Measurements from ENCODE around the gene TTYH1. TPM values are rescaled to one million over a fixed set of nuclear protein-coding genes. Genes with fewer than 3 reads are reported as not detected.

TTYH1 gene
- total and polyA plus RNA-seq, 12 donors: 0.61 to 4.0 (median 1.6) TPM; not detected in 4

DNA sequence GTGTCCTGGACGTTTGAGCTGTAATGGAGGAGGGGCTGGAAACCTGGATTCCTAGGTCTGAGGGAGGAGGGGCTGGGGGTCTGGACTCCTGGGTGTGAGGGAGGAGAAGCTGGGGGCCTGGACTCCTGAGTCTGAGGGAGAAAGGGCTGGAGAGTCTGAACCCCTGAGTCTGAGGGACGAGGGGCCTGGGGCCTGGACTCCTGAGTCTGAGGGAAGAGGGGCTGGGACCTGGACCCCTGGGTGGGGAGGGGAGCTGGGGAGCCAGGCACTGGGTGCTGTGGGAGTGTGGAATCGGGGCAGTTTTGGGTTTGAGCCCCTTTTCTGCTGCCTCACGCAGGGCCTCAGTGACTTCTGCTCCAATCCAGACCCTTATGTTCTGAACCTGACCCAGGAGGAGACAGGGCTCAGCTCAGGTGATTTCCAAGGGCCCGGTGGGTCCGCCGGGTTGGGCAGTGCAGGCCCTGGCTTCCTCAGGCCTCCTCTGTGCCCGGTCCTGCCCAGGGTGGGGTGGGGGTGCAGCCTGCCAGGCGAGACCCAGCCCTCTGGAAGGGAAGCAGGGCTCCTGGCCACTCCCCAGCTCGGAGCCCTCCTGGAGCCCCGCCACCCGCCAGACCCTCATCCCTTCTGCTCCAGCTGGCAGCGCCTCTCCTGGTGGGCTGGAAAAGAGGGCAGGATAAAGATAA, 14.4 kb downstream of the TTYH1 start:
- DNase-seq: no peak
- intact Hi-C loops (cut with DNase I): no loop called here
- TF ChIP-seq, protein P1, sequence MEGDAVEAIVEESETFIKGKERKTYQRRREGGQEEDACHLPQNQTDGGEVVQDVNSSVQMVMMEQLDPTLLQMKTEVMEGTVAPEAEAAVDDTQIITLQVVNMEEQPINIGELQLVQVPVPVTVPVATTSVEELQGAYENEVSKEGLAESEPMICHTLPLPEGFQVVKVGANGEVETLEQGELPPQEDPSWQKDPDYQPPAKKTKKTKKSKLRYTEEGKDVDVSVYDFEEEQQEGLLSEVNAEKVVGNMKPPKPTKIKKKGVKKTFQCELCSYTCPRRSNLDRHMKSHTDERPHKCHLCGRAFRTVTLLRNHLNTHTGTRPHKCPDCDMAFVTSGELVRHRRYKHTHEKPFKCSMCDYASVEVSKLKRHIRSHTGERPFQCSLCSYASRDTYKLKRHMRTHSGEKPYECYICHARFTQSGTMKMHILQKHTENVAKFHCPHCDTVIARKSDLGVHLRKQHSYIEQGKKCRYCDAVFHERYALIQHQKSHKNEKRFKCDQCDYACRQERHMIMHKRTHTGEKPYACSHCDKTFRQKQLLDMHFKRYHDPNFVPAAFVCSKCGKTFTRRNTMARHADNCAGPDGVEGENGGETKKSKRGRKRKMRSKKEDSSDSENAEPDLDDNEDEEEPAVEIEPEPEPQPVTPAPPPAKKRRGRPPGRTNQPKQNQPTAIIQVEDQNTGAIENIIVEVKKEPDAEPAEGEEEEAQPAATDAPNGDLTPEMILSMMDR (IDR thresholded peaks at IDR 0.05): no peak
- no peak for TF ChIP-seq POLR2A (IDR thresholded peaks at IDR 0.05)
- Histone ChIP-seq H3K27ac (no peak overlapping the region), H3K4me3 (no peak overlapping the region), H3K36me3 (replicated peaks in 1 of 2) (no peaks in the 10 kb centered on the region), H3K9me3 (replicated peaks in 1 of 3) (no peaks in the 10 kb centered on the region), H3K4me1 (replicated peaks in 1 of 2) (peaks cover 3 to 11% of the 10 kb centered on the region in 2 donors), H3K27me3 (peaks cover 18% of the 10 kb centered on the region)
- 44 to 53% (median 50%) methylated on average over 4 to 13 of the region's 13 CpGs for WGBS, 4 donors

DNA sequence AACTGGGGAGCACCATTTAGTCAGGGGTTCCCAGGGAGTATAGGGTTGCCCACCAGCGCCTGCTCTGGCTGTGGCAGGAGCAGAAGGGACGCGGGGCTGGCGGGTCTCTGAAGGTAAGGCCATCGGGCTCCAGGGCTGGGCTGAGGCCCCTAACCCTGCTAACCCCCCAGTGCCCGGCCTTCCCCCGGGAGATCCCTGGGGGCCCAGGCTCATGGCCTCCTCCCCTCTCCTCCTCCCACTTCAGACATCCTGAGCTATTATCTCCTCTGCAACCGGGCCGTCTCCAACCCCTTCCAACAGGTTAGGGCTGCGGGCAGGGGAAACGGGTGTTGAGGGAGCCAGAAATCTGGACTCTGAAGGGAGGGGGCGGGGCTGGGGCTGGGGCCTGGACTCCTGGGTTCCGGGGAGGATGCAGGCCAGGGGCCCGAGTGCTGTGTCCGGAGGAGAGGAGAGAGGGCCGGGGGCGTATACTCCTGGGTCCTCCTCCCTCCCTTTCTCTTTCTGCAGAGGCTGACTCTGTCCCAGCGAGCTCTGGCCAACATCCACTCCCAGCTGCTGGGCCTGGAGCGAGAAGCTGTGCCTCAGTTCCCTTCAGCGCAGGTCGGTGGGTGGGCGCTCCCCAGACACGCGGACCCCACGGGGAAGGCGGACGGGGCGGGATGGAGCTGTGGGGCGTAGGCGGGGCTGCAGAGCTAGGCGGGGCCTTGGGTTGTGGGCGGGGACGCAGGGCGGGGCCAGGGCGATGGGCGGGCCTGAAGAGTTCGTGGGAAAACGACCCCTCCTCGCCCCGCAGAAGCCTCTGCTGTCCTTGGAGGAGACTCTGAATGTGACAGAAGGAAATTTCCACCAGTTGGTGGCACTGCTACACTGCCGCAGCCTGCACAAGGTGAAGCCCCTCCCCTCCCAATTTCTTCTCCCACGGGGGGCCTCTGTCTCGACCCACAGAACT, 15.3 kb downstream of the TTYH1 start:
- peak in 3 of 7 donors; percentile 31 to 45 (median 39) for DNase-seq
- WGBS, 4 donors: 0 to 16% (median 5%) methylated on average over 10 to 43 of the region's 43 CpGs
- Histone ChIP-seq H3K36me3 (replicated peaks in 1 of 2) (no peaks in the 10 kb centered on the region), H3K4me1 (replicated peaks in 1 of 2) (peaks cover 3 to 17% of the 10 kb centered on the region in 2 donors), H3K9me3 (replicated peaks in 1 of 3) (no peaks in the 10 kb centered on the region), H3K4me3 (peak overlapping the region in 1 of 4 donors; percentile 39), H3K27ac (no peak overlapping the region), H3K27me3 (peaks cover 18% of the 10 kb centered on the region)
- intact Hi-C loops (cut with DNase I): no loop called here
- TF ChIP-seq, protein P1 (IDR thresholded peaks at IDR 0.05): peak in 1 of 6 experiments; percentile 12
- no peak for TF ChIP-seq POLR2A (IDR thresholded peaks at IDR 0.05)

DNA sequence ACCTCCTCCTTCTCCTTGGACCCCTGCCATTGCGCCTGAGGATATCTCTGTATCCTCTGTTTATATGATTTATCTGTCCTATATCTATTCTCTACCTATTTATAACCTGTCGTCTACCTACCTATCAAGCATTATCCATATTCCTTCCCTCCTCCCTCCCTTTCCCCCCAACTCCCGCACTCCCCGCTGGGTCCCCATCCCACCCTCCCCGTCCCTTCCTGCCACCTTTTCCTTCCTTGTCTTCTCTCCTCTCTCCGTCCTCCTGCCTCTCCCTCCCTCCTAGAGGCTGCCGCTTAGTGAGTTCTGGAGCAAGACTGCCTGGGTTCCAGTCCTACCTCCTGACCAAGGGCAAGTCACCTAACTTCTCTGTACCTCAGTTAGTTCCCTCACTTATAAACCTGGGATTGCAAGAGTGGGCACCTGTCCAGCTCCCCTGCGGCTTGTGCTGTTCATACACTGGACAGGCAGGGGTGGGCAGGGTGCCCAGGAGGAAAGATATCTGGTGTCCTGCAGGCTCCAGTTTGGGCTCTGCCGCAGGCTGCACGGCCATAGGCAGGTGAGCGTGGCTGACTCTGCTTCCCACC, 16.1 kb downstream of the TTYH1 start:
- TF ChIP-seq, protein P1 (IDR thresholded peaks at IDR 0.05): no peak
- TF ChIP-seq POLR2A (IDR thresholded peaks at IDR 0.05): no peak
- peak in 5 of 7 donors; percentile 49 to 70 (median 64) for DNase-seq
- peaks cover 11% of the 10 kb centered on the region for H3K27me3 ChIP-seq

More for the DNA sequence above, 16.1 kb downstream of the TTYH1 start:
- no peaks in the 10 kb centered on the region for H3K9me3 ChIP-seq (replicated peaks in 1 of 3)
- H3K4me3 ChIP-seq: no peak overlapping the region
- peaks cover 9 to 24% of the 10 kb centered on the region in 2 donors for H3K4me1 ChIP-seq (replicated peaks in 1 of 2)
- 15 to 22% (median 20%) methylated on average over 11 of the region's 11 CpGs for WGBS, 4 donors
- intact Hi-C loops (cut with DNase I): no loop called here
- no peak overlapping the region for H3K27ac ChIP-seq
- H3K36me3 ChIP-seq (replicated peaks in 1 of 2): no peaks in the 10 kb centered on the region

All from adrenal gland (tissue), 12 donors.